DND-41 (cell line): ENCODE measurements around the gene POU2AF1.

Experiments
- EZH2 ChIP-seq: IDR thresholded peaks from 3 replicates; pipeline ENCODE4 v1.6.1; 2012; ENCODE audit warnings: borderline replicate concordance, low read depth, mild to moderate bottlenecking, moderate library complexity, low read length, inconsistent platforms; ENCODE audit not compliant: severe bottlenecking
- TF ChIP-seq, protein P1 (sequence below): IDR thresholded peaks from 2 replicates; pipeline ENCODE4 v1.5.1; 2012; ENCODE audit warnings: borderline replicate concordance, low read length, moderate library complexity, mild to moderate bottlenecking; ENCODE audit not compliant: poor library complexity, severe bottlenecking; ENCODE audit errors: extremely low read depth

DNA sequence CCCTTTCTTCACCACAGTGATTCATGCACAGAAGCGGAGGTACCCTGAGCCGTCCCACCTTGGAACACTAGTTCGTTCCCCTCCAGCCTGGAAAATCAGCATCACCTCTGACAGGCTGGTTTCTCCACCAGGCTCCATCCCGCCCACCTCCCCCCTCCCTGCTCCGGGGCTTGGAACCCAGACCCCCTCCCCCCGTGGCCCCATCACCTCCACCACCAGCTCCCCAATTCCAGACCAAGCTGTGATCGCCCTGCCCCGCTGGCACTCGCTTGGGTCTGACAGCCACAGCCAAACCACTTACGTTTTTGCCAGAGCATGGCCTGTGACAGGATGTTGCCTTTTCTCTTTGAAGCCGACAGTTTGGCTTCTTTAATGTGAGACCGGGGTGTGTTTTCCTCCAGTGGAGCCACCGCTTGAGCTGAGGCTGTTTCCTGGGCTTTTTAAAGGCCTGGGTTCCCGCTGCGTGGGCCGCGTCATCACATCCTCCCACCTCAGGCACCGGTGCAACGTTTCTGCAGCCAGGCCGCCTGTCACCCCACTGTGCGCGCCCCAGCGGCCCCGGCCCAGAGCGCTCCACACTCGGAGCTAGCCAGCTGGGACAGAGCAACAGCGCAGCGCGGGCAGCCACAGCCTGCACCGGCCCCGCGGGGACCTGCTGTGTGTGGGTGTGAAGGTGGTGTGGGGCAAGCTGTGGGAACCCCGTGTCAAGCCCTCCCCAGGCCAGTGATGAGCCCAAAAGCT is at the start of gene POU2AF1:
- TF ChIP-seq, protein P1, sequence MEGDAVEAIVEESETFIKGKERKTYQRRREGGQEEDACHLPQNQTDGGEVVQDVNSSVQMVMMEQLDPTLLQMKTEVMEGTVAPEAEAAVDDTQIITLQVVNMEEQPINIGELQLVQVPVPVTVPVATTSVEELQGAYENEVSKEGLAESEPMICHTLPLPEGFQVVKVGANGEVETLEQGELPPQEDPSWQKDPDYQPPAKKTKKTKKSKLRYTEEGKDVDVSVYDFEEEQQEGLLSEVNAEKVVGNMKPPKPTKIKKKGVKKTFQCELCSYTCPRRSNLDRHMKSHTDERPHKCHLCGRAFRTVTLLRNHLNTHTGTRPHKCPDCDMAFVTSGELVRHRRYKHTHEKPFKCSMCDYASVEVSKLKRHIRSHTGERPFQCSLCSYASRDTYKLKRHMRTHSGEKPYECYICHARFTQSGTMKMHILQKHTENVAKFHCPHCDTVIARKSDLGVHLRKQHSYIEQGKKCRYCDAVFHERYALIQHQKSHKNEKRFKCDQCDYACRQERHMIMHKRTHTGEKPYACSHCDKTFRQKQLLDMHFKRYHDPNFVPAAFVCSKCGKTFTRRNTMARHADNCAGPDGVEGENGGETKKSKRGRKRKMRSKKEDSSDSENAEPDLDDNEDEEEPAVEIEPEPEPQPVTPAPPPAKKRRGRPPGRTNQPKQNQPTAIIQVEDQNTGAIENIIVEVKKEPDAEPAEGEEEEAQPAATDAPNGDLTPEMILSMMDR, result no peak
- TF ChIP-seq EZH2, result no peak
